Stimulated activated CD8-positive, alpha-beta memory T cell treated with anti-CD3 and anti-CD28 coated beads, Interleukin-7, amount 100 ng/mL, for 1 hour (primary cell): ENCODE measurements around the gene HAUS5.
"Not testable (repeated sequence)": the region's sequence is repeated elsewhere in the genome, so short reads cannot be mapped to it uniquely, and the experiment has no call there.

Source experiments
- DNase-seq, 2 donors: peaks; one replicate each; pipeline ENCODE4 v3.0.0-alpha.2; 2020; ENCODE audit warnings: low read depth in 2 of 2

Gene HAUS5

GRCh38 chr19:35643255-35644205 is 31.0 kb downstream of the HAUS5 start:
- DNase-seq, result peak; percentile 58 to 60

- peak; percentile 85 to 88 for DNase-seq
Observed at GRCh38 chr19:35644206-35644986, 31.9 kb downstream of the HAUS5 start.

- DNase-seq, result peak in 1 of 2 donors; percentile 49
Observed at GRCh38 chr19:35644987-35645679, 32.6 kb downstream of the HAUS5 start.

- no peak for DNase-seq
Observed at GRCh38 chr19:35645680-35646511, 33.4 kb downstream of the HAUS5 start.

GRCh38 chr19:35648017-35648961 is 35.8 kb downstream of the HAUS5 start, which contains the start of gene COX6B1:
Gene COX6B1, plus strand, starts transcription at chr19:35648323. Its CDS starts 2,921 bp downstream, at chr19:35651244.
- DNase-seq, result peak; percentile 69 to 79

GRCh38 chr19:35650581-35650980 is 38.0 kb downstream of the HAUS5 start:
- no peak for DNase-seq

GRCh38 chr19:35654828-35655227 is 42.3 kb downstream of the HAUS5 start:
- DNase-seq, result not testable (repeated sequence)

GRCh38 chr19:35655600-35655999 is 43.1 kb downstream of the HAUS5 start:
- no peak for DNase-seq

GRCh38 chr19:35656700-35657099 is 44.2 kb downstream of the HAUS5 start:
- no peak for DNase-seq

- DNase-seq, result no peak
Observed at GRCh38 chr19:35657904-35658700, 45.6 kb downstream of the HAUS5 start.

- no peak for DNase-seq
Observed at GRCh38 chr19:35661995-35662340, 49.4 kb downstream of the HAUS5 start.

- no peak for DNase-seq
Observed at GRCh38 chr19:35663981-35664380, 51.4 kb downstream of the HAUS5 start.

GRCh38 chr19:35665157-35665556 is 52.6 kb downstream of the HAUS5 start:
- DNase-seq, result no peak

GRCh38 chr19:35665604-35666003 is 53.1 kb downstream of the HAUS5 start:
- DNase-seq, result no peak

- no peak for DNase-seq
Observed at GRCh38 chr19:35666251-35666913, 53.8 kb downstream of the HAUS5 start, which contains the start of gene UPK1A. Gene UPK1A, plus strand, starts transcription at chr19:35666517. Its CDS starts 296 bp downstream, at chr19:35666813.

- no peak for DNase-seq
Observed at GRCh38 chr19:35669566-35669965, 57.0 kb downstream of the HAUS5 start.

GRCh38 chr19:35669974-35670373 is 57.4 kb downstream of the HAUS5 start:
- DNase-seq, result no peak

- no peak for DNase-seq
Observed at GRCh38 chr19:35670686-35671085, 58.2 kb downstream of the HAUS5 start.
